GM19324 (cell line): ENCODE measurements around the gene CCDC136.

Source experiments
- ATAC-seq: cut with Tn5 transposase; IDR thresholded peaks from one replicate; pipeline ENCODE4 v1.9.1; 2021; ENCODE audit warnings: mild to moderate bottlenecking, moderate library complexity; ENCODE audit not compliant: unreplicated experiment, low FRiP score

Gene CCDC136

DNA sequence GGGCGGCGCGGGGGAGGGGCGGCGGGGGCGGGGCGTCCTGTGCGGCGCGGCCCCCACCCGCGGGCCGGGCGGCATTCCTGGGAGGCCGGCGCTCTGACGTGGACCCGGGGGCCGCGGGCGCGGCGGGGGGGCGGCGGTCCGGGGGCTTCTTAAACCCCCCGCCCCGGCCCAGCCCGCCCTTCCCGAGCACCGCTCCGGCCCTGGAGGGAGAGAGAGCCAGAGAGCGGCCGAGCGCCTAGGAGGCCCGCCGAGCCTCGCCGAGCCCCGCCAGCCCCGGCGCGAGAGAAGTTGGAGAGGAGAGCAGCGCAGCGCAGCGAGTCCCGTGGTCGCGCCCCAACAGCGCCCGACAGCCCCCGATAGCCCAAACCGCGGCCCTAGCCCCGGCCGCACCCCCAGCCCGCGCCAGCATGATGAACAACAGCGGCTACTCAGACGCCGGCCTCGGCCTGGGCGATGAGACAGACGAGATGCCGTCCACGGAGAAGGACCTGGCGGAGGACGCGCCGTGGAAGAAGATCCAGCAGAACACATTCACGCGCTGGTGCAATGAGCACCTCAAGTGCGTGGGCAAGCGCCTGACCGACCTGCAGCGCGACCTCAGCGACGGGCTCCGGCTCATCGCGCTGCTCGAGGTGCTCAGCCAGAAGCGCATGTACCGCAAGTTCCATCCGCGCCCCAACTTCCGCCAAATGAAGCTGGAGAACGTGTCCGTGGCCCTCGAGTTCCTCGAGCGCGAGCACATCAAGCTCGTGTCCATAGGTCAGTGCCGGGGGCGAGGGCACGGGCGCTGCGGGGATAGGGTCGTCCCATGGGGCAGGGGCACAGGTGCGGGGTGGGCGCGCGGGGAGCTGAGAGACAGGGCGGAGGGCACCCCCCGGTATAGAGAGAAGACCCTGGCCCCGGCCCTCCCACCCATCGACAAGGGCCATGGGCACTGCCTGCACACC lies 38.7 kb downstream of the CCDC136 start, which contains the start of gene FLNC:
Gene FLNC, plus strand, starts transcription at position 176 of the 947 bp plus-strand sequence. Its CDS starts 232 bp downstream, at position 408.
- no peak for ATAC-seq

DNA sequence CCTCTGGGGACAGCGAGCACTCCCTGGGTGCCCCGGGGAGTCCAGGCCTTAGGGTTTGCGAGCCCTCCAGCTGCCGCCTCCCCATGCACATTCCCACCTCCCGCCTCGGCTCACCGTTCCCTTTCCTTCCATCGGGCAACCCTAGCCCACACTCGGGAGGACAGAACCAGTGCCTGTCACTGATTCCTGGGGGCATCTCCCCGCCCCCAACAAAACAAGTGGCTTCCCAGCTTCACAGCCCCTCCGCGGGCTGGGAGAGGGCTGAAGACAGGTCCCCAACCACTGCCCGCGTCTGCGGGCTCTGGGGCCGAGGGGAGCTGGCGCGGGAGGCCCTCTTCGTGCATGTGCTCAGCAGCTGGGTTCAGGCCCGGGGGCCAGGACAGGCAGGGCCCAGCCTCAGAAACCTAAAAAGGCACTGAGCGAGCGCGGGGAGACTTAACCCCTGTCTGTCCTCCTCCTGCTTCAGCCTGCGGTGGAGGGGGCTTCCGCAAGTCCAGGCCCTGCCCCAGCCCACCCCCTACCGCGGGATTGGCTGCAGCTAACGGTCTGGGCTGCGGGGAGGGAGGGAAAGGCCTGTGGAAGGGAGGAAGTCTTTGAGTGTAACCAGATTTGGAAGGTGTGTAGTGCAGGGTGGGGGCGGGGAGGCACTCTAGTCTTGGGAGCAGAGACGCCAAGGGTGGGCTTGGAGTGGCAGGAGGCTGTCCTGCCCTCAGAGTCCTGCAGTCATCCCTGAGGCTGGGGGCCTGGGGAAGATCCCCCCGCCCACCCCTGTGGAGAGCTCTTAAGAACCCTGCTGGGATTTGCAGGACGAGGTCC lies 39.6 kb downstream of the CCDC136 start:
- ATAC-seq, result no peak

DNA sequence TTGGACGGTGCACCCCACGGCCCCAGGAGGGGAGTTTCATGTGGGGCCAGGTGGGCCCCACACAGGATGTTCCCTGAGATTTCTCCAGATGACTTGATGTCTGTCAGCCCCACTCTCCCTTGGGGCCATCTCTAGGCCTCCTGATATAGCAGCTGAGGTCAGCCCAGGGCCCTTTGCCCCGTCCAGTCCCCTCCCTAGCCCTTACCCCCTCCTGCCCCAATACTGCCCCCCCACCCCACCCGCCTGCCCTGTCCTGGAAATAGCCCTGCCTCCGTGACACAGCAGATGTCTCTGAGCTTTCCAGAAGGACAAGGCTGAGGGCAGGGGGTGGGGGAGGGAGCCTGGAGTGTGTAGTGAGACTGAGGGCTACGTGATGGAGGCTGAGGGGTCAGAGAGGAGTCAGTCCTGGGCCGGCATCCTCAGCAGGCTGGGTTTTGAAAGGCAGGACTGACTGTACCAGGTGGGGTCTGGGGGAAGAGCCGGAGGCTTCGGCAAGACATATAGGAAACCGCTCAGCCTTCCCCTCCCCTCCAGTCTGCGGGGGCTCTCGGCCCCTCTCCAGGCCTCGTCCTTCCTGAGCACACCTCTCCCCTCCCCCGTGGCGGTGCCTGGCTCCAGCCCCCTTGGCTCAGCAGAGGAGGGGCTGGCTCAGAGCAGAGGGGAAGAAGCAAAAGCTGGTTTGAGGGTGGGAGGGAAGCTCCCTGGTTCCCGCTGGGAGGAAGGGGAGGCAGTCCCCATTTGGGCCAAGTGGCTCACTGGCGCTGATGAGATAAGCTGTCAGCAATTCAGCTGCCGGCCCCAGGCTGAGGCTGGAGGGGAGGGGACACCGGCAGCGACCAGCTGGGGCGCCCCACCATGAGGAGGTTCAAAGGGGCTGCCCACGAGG lies 40.5 kb downstream of the CCDC136 start:
- ATAC-seq, result no peak

DNA sequence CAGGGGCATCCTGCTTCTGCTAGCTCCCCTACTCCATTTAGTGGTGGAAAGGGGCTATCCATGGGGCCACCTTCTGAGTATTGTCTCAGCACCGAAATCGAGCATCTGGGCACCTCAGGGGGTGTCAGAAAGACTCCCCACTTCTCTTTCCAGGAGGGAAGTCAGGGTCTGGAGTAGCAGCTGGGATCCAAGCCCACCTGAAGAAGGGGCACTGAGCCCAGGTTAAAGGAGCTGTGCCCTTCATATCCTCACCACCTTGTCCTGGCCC lies 41.0 kb downstream of the CCDC136 start:
- no peak for ATAC-seq

DNA sequence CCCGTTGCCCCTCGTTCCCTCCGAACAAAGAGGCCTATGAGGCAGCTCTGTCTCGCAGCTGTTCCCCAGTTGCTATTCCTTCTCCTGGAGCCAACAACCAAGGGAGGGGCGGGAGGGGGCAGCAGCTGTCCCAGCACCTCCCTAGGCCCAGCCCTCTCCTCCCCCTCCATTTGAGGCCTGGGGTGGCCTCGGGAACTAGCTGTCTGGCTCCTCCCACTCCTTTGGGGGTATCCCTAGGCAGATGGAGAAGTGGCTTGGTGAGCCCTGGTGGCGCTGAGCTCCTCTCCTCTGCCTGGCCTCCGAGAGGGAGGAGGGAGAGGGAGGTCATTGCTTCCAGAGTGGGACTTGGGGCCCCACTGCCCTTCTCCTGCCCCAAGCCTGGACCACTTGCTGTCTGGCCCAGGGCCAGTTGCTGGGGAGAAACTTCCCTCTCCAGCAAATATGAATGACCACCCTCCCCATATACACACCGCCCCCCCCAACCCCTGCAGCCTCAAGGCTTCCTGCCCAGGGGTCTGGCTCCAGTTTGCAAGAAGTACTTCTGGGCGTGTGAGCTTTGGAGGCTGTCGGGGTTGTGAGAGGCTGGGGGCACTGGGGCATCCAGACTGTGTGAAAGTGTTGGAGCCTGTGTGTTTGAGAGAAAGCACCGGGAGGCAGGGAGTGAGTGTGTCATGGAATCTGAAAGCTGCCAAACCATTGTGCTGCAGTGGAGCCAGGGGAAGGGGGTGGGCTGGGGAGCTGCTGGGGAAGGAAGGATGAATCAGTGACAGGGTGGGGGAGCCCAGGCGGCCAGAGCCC lies 41.6 kb downstream of the CCDC136 start:
- no peak for ATAC-seq

DNA sequence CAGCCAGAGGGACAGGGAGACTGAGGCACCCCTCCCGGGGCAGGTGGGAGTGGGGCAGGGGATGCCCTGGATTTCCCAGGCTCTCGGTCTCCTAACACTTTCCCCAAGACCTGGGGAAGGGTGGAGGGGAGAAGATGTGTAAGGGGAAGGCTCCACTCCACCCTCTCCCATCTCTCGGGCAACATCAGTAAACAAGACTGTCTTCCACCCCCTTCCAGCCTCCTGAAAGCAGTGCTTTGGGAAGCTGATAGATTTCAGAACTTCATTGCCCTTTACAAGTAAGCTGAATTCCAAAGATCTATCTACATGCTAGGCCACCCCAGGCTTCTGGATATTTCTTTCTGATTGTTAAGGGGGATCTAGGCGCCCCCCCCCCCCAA lies 42.2 kb downstream of the CCDC136 start:
- no peak for ATAC-seq

DNA sequence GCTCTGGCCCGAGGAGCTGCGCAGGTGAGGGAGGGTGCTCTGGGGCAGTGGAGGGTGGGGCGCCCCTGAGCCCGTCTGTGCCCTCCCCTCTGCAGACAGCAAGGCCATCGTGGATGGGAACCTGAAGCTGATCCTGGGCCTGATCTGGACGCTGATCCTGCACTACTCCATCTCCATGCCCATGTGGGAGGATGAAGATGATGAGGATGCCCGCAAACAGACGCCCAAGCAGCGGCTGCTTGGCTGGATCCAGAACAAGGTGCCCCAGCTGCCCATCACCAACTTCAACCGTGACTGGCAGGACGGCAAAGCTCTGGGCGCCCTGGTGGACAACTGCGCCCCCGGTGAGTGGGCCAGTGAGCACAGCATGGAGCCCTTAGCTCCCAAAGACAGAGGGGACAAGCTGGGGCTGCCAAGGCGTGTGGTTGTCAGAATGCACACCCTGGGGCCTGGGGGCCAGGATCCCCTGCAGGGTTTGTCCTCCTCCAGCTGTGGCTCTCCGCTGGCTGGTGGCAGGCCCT lies 43.5 kb downstream of the CCDC136 start:
- ATAC-seq, result no peak

DNA sequence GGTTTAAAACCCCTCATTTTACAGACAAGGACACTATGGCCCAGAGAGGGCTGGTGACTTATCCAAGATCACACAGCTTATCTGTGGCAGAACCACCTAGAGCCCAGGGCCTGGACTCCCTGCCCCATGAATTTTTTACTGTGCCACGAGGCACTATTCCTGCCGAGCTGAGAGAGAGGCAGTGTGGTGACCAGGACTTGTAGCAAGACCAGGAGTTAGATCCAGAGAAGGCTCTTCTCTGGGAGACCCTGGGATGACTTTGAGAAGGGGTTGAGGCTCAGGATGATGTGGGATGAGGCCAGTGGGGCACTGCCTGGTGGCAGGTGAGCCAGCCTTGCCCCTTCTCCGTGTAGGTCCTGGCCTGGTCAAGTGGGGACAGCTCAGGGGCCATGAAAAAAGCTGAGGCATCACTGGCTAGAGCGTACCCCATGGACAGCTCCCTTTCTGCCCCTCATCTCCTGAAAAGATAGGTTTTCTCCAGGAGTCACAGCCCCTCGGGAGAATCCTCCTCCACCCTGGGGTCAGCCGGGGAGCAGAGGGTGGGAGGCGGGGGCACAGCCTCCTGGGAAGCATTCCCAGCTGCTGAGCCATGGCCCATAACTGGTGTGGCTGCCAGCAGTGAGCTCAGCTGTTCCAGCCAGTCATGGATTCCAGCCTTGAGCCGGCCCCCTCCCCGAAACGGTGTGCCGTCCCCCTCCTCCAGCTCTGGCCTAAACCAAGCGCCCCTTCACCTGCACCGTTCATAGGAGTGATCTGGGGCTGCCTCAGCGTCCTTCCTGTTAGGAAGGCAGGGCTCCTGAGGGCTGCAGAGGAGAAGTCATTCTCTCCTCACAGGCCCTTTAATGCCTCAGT lies 44.2 kb downstream of the CCDC136 start:
- no peak for ATAC-seq

DNA sequence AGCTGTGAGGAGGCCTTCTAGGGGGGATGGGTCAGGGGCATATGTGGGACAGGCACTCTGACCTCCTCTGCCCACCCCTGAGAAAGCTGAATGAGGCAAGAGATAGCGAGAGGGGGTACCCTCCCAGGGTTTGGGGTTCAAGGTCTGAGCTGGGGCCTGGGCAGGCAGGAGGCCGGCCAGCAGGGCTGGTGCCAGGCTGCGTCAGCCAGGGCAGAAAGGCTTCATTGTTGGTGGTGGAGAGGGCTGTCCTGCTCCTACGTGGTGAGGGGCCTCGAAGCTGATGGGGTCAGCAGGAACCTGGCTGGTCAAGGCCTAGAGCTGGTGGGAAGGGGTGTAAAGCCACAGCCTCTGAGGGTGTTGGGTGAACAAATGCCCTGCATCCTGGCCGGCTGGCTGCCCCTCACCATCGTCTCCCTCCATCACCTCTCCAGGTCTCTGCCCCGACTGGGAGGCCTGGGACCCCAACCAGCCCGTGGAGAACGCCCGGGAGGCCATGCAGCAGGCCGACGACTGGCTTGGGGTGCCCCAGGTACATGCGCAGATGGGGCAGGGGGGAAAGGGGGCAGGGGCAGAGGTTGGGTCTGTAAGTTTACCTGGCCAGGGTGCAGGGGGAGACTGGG lies 45.1 kb downstream of the CCDC136 start:
- ATAC-seq, result no peak

DNA sequence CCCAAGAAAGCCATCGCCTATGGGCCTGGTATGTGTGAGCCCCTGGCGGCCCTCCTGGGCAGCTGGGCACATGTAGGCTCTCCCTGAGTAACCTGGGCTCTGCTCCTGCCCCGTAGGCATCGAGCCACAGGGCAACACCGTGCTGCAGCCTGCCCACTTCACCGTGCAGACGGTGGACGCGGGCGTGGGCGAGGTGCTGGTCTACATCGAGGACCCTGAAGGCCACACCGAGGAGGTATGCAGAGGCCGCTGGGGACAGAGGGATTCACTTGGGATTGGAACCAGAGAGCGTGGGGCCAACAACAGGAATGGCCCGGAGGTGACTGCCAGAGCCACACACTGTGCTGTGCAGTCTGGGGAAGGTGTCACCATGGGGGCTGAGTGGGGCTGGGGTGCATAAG lies 45.8 kb downstream of the CCDC136 start:
- ATAC-seq, result no peak

DNA sequence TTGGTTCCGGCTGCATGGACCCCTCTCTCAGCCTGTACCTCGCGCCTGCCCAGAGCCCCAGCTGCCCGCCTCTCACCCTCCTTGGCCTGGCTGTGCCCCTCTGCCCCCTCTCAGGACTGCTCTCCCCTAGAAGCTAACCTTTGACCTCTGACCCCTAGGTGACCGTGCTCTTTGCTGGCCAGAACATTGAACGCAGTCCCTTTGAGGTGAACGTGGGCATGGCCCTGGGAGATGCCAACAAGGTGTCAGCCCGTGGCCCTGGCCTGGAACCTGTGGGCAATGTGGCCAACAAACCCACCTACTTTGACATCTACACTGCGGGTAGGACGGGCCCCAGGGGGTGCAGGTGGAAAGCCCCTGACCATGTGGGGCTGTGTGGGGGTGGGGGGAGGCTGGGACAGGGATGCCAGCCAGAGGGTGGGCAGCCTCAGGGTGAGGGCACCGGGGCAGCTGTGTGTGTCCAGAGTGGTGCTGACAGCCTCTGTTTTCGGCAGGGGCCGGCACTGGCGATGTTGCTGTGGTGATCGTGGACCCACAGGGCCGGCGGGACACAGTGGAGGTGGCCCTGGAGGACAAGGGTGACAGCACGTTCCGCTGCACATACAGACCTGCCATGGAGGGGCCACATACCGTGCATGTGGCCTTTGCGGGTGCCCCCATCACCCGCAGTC lies 46.5 kb downstream of the CCDC136 start:
- no peak for ATAC-seq

DNA sequence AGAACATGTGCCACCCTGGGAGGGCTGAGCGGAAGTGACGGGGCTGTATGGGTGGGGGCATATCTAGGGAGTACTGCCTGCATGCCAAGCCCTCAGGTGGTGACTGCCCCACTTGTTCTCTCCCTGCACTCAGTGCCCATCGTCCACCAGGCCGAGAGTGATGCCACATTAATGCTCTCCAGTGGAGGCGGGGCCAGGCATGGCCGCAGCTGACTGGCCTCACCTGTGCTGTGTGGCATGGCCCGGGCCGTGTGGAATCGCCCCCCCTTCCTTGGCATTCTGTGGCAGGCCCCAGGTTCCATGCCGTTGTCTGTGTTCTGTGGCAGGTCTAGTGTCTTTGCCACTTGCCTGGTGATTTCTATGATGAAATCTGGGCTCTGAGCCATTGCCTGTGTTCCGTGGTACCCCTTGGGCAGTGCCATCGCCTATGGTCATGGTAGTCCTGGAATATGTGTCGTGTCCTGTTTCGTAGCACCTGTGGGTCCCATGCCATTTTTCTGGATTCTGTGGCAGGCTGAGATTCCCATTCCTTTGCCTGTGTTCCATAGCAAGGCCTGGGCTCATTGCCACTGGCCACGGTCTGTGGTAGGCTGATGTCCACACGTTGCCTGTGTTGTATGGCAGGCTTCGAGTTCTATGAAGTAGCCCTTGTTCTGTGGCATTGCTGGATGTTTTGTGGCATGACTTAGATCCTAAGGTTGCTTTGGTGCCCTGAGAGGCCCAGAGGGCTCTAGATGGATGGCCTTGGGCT lies 47.4 kb downstream of the CCDC136 start:
- no peak for ATAC-seq

DNA sequence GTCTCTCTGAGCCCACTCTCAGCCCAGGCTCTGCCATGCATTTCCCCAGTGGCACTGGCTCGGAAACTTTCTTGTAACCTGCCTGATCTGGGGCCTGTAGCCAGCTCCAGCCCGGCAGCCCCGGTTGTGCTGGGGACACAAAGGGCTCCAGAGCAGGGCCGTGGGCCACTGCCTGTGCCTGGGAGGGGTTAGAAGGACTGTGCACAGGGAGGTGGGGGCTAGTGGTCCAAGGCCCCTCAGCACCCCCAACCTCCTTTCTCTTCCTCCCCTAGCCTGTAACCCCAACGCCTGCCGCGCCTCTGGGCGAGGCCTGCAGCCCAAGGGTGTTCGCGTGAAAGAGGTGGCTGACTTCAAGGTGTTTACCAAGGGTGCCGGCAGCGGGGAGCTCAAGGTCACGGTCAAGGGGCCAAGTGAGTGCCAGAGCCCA lies 48.0 kb downstream of the CCDC136 start:
- ATAC-seq, result no peak

DNA sequence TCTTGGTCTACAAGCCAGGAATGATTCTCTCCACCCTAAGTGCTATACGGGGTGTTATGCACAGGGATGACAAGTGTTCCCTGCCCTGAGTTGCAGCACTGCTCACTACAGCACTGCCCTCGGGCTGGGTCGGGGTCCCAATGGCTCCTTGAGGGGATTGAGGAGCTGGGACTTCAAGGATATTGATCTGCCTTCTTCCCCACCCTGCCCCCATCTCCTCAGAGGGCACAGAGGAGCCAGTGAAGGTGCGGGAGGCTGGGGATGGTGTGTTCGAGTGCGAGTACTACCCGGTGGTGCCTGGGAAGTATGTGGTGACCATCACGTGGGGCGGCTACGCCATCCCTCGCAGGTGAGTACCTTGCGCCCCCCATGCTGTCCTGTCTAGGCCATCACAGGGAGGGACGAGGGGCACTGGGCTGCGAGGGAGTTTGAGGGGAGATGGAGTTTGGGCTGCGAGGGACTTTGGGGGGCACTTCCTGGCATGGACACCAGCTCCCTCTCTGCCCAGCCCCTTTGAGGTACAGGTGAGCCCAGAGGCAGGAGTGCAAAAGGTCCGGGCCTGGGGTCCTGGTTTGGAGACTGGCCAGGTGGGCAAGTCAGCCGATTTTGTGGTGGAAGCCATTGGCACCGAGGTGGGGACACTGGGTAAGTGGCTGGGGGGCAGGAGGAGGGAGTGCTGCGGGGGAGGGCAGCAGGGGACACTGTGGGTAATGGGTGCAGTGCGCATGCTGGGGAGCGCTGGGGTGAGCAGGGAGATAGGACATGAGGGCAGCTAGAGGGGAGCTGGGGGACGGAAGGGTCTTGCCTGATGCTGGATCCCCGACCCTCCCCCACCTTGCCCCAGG lies 48.8 kb downstream of the CCDC136 start:
- no peak for ATAC-seq

DNA sequence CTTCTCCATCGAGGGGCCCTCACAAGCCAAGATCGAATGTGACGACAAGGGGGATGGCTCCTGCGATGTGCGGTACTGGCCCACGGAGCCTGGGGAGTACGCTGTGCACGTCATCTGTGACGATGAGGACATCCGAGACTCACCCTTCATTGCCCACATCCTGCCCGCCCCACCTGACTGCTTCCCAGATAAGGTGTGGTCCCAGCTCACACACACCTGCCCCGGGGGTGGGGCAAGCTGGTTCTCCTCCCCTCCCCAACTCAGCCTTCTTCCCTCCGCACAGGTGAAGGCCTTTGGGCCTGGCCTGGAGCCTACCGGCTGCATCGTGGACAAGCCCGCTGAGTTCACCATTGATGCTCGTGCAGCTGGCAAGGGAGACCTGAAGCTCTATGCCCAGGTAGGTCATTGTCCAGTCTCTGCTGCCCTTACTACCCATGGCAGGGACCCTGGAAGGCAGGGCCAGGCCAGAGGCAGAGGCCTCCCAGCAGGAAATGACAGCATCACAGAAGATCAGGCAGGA lies 49.5 kb downstream of the CCDC136 start:
- no peak for ATAC-seq
